H1 (cell line): ENCODE data around the gene CELSR1. TPM values are rescaled to one million over a fixed set of nuclear protein-coding genes. Genes with fewer than 3 reads are reported as not detected.

Experiments used
- CTCF ChIA-PET: fragments of 300-600 bp; sonication (Branson Sonifier 250); formaldehyde crosslinking; loops from one replicate; lab custom pipeline; 2021; ENCODE audit not compliant: partially characterized antibody; lab: Charles Lee
- POLR2A ChIA-PET: fragments of 300-600 bp; sonication (Branson Sonifier 250); formaldehyde crosslinking; loops from one replicate; lab custom pipeline; 2021; ENCODE audit warnings: inconsistent platforms; ENCODE audit not compliant: partially characterized antibody; lab: Charles Lee
- DNase-seq, 2 experiments: peaks; one replicate each; pipeline versions ENCODE4 v3.0.0 to v3.0.0-alpha.2; 2010 to 2022; ENCODE audit warnings: low spot score in 2 of 2, low read depth in 1 of 2, mixed read lengths in 1 of 2
- FAIRE-seq: peaks from 2 replicates; lab custom pipeline; 2011; peaks lifted over from hg19 to GRCh38; lab: Jason Lieb, UNC
- H2AFZ ChIP-seq: 2 replicates; pipeline ENCODE4 v1.8.1; 2012; ENCODE audit warnings: low read length, inconsistent platforms
- H2AK5ac ChIP-seq: 2 replicates; pipeline ENCODE4 v1.6.1; 2013; ENCODE audit warnings: low read depth, low read length
- H2BK120ac ChIP-seq: replicated peaks from 2 replicates; pipeline ENCODE3; 2013; ENCODE audit warnings: low read depth, low read length, inconsistent platforms
- H2BK12ac ChIP-seq: 2 replicates; pipeline ENCODE4 v1.6.1; 2013; ENCODE audit warnings: low read depth, low read length
- H2BK15ac ChIP-seq: 2 replicates; pipeline ENCODE4 v1.6.1; 2013; ENCODE audit warnings: low read length
- H2BK20ac ChIP-seq: 2 replicates; pipeline ENCODE4 v1.6.1; 2013; ENCODE audit warnings: low read length
- H2BK5ac ChIP-seq: 2 replicates; pipeline ENCODE4 v1.6.1; 2013; ENCODE audit warnings: low read depth, low read length
- H3K14ac ChIP-seq: 2 replicates; pipeline ENCODE4 v1.6.1; 2013; ENCODE audit warnings: inconsistent platforms; ENCODE audit not compliant: insufficient read length
- H3K18ac ChIP-seq: 2 replicates; pipeline ENCODE4 v1.6.1; 2013; ENCODE audit warnings: low read length; ENCODE audit errors: extremely low read depth
- H3K23ac ChIP-seq: 2 replicates; pipeline ENCODE4 v1.6.1; 2013; ENCODE audit warnings: inconsistent platforms; ENCODE audit not compliant: insufficient read length
- H3K23me2 ChIP-seq: 2 replicates; pipeline ENCODE4 v1.6.1; 2013; ENCODE audit warnings: low read depth, low read length
- H3K27ac ChIP-seq: 2 replicates; pipeline ENCODE4 v1.6.1; 2011; ENCODE audit warnings: low read depth, low read length, inconsistent platforms
- H3K27me3 ChIP-seq, 4 experiments: replicated peaks in 1 of 4; 1 replicate in 1 of 4; 2 replicates in 3 of 4; pipeline versions ENCODE4 v1.6.1 to v1.8.1; 2011 to 2013; ENCODE audit warnings: low read length in 3 of 4, mild to moderate bottlenecking in 3 of 4, inconsistent platforms in 2 of 4, mixed read lengths in 2 of 4, moderate library complexity in 1 of 4; ENCODE audit not compliant: control insufficient read depth in 3 of 4, insufficient read depth in 3 of 4; ENCODE audit errors: extremely low read depth in 1 of 4
- H3K36me3 ChIP-seq, 4 experiments: 2 replicates each; pipeline versions ENCODE4 v1.6.1 to v1.8.1; 2011 to 2013; ENCODE audit warnings: mild to moderate bottlenecking in 4 of 4, low read length in 3 of 4, moderate library complexity in 2 of 4, control low read depth in 1 of 4, inconsistent platforms in 1 of 4; ENCODE audit not compliant: insufficient read depth in 4 of 4, control insufficient read depth in 2 of 4
- H3K4ac ChIP-seq: replicated peaks from 2 replicates; pipeline ENCODE3; 2013; ENCODE audit warnings: low read length, low read depth, mixed read lengths, inconsistent platforms; ENCODE audit not compliant: insufficient read length
- H3K4me1 ChIP-seq, 4 experiments: replicated peaks in 1 of 4; 1 replicate in 1 of 4; 2 replicates in 3 of 4; pipeline versions ENCODE4 v1.6.1 to v1.8.1; 2011 to 2013; ENCODE audit warnings: low read length in 3 of 4, inconsistent platforms in 2 of 4, mixed read lengths in 1 of 4; ENCODE audit not compliant: insufficient read depth in 4 of 4, control insufficient read depth in 3 of 4
- H3K4me2 ChIP-seq, 2 experiments: 2 replicates each; pipeline versions ENCODE4 v1.6.1 to v1.8.1; 2011 to 2013; ENCODE audit warnings: low read depth in 2 of 2, low read length in 2 of 2, control low read depth in 1 of 2, inconsistent platforms in 1 of 2, mild to moderate bottlenecking in 1 of 2; ENCODE audit not compliant: insufficient read depth in 1 of 2
- H3K4me3 ChIP-seq, 4 experiments: fragments of 200-600, 300-600 bp in 1 of 4; sonication (generic), shearing (Covaris generic), sonication (Bioruptor Twin) in 1 of 4; 2 replicates each; pipeline versions ENCODE4 v1.5.1 to v1.8.1; 2011 to 2016; ENCODE audit warnings: low read length in 4 of 4, low read depth in 3 of 4, control low read depth in 2 of 4, inconsistent platforms in 2 of 4, mild to moderate bottlenecking in 2 of 4, mixed read lengths in 1 of 4, moderate library complexity in 1 of 4; ENCODE audit not compliant: insufficient read depth in 2 of 4; ENCODE audit errors: extremely low read depth in 1 of 4
- H3K56ac ChIP-seq: replicated peaks from 2 replicates; pipeline ENCODE3; 2013; ENCODE audit warnings: low read depth, mild to moderate bottlenecking, mixed read lengths, low read length, inconsistent platforms; ENCODE audit not compliant: insufficient read length
- H3K79me1 ChIP-seq: 2 replicates; pipeline ENCODE4 v1.6.1; 2013; ENCODE audit warnings: low read depth, low read length, control low read depth
- H3K79me2 ChIP-seq, 2 experiments: 2 replicates each; pipeline versions ENCODE4 v1.6.1 to v1.8.1; 2012 to 2013; ENCODE audit warnings: low read length in 2 of 2, mild to moderate bottlenecking in 2 of 2, inconsistent platforms in 1 of 2; ENCODE audit not compliant: insufficient read depth in 2 of 2, control insufficient read depth in 1 of 2
- H3K9ac ChIP-seq, 4 experiments: replicated peaks in 1 of 4; 1 replicate in 1 of 4; 2 replicates in 3 of 4; pipeline versions ENCODE4 v1.6.1 to v1.8.1; 2011 to 2013; ENCODE audit warnings: low read depth in 3 of 4, low read length in 3 of 4, control low read depth in 2 of 4, mild to moderate bottlenecking in 2 of 4, moderate library complexity in 2 of 4, inconsistent platforms in 1 of 4; ENCODE audit errors: extremely low read depth in 1 of 4
- H3K9me3 ChIP-seq, 2 experiments: 2 replicates each; pipeline versions ENCODE4 v1.6.1 to v1.8.1; 2012 to 2013; ENCODE audit warnings: mild to moderate bottlenecking in 2 of 2, moderate library complexity in 2 of 2, control low read depth in 1 of 2, inconsistent platforms in 1 of 2, low read depth in 1 of 2, low read length in 1 of 2, mixed read lengths in 1 of 2; ENCODE audit not compliant: insufficient read depth in 2 of 2
- H4K20me1 ChIP-seq, 2 experiments: replicated peaks in 1 of 2; 2 replicates each; pipeline versions ENCODE3 to v1.8.1; 2011 to 2013; ENCODE audit warnings: inconsistent platforms in 2 of 2, low read length in 2 of 2, mild to moderate bottlenecking in 1 of 2; ENCODE audit not compliant: insufficient read depth in 2 of 2, control insufficient read depth in 1 of 2
- H4K5ac ChIP-seq: 2 replicates; pipeline ENCODE4 v1.6.1; 2013; ENCODE audit warnings: low read length, low read depth, mixed read lengths, inconsistent platforms; ENCODE audit not compliant: insufficient read length
- H4K8ac ChIP-seq: 2 replicates; pipeline ENCODE4 v1.8.0; 2013; ENCODE audit warnings: mild to moderate bottlenecking, moderate library complexity, low read length, inconsistent platforms; ENCODE audit not compliant: insufficient read depth; ENCODE audit errors: extremely low read depth
- H4K91ac ChIP-seq: replicated peaks from 2 replicates; pipeline ENCODE3; 2013; ENCODE audit warnings: low read length, mixed read lengths, inconsistent platforms; ENCODE audit not compliant: insufficient read length
- EGR1 ChIP-seq: IDR thresholded peaks from 2 replicates; pipeline ENCODE4 v1.6.1; 2011; ENCODE audit warnings: low read depth, low read length, borderline replicate concordance
- EP300 ChIP-seq, 2 experiments: IDR thresholded peaks; 1 replicate in 1 of 2; 2 replicates in 1 of 2; pipeline ENCODE4 v1.6.1; 2011 to 2012; ENCODE audit warnings: low read depth in 2 of 2, low read length in 2 of 2, mild to moderate bottlenecking in 2 of 2, borderline replicate concordance in 1 of 2, inconsistent platforms in 1 of 2, moderate library complexity in 1 of 2
- SP1 ChIP-seq: IDR thresholded peaks from 2 replicates; pipeline ENCODE4 v1.6.1; 2011; ENCODE audit warnings: low read depth, low read length
- TBP ChIP-seq: IDR thresholded peaks from 2 replicates; pipeline ENCODE4 v1.6.1; 2011; ENCODE audit warnings: low read depth, low read length, improper control_type of control experiment
- WGBS, 2 experiments: shearing (Covaris generic) in 1 of 2; methylation state at CpG; one replicate each; pipeline versions ENCODE4 v1.1.6 to v1.1.7; 2013 to 2015; ENCODE audit warnings: low lambda C conversion rate in 2 of 2, mixed read lengths in 2 of 2, inconsistent platforms in 1 of 2, low coverage in 1 of 2, missing lambda C conversion rate in 1 of 2; ENCODE audit not compliant: insufficient replicate concordance in 2 of 2, insufficient coverage in 1 of 2, insufficient read length in 1 of 2; ENCODE audit errors: extremely low coverage in 1 of 2, missing lambda C conversion rate in 1 of 2; 5-methylcytosine and 5-hydroxymethylcytosine counted together
- polyA plus RNA-seq, 7 experiments: library from polyadenylated mRNA; depleted of rRNA in 3 of 7; stranded (reverse) in 5 of 7; unstranded in 2 of 7; fragments of >200 nt in 5 of 7; fragments of 200-250 nt in 2 of 7; gene quantifications; 1 replicate in 5 of 7; 2 replicates in 1 of 7; 4 replicates in 1 of 7; pipeline versions ENCODE4 v1.2.1 to v1.2.3, GENCODE V29; 2011 to 2013; ENCODE audit warnings: missing spikeins in 2 of 7, mixed read lengths in 2 of 7
- total RNA-seq: library from RNA; stranded (reverse); fragmentation: NEBNext Ultra II Directional; extraction: Animal tissue kit (Norgen Biotek cat#: 25700); gene quantifications from 2 replicates; pipeline ENCODE4 v1.2.1, GENCODE V29; 2021
- TF ChIP-seq, protein P1 (sequence below), 3 experiments: IDR thresholded peaks; 1 replicate in 2 of 3; 2 replicates in 1 of 3; pipeline versions ENCODE4 v1.5.1 to v1.6.1; 2011; ENCODE audit warnings: low read length in 3 of 3, mild to moderate bottlenecking in 3 of 3, inconsistent platforms in 2 of 3, low read depth in 1 of 3, moderate library complexity in 1 of 3; ENCODE audit not compliant: insufficient read depth in 1 of 3; ENCODE audit errors: control extremely low read depth in 1 of 3

The CELSR1 gene
- total and polyA plus RNA-seq, 2 of the 8 experiments (the other 6 are each of a cell fraction or from before 2014, with no cell fraction given): 9.0 to 12.4 TPM

DNA sequence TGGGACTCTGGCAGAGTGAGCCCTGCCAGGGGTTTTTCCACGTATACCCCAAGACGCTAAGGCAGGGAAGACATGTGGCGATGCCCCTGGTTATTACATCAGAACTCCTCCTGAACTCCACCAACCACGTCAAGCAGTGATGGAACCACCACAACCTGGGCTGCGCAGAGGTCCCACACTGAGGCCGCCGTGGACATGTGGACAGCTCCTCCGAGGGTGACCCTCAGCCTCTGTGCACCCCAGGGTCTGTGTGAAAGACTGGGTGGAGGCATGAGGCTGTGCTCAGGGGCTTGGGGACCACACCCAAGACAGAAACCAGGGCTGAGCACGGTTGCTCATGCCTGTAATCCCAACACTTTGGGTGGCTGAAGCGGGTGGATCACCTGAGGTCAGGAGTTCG, 149.7 kb downstream of the CELSR1 start:
- H4K5ac ChIP-seq: no peak overlapping the region
- peaks cover 0 to 2% (median 0%) of the 10 kb centered on the region in 4 experiments; a peak in 2 of 7 replicates for H3K4me1 ChIP-seq
- CTCF ChIA-PET: interaction anchor here (1.1 kb wide), 1 partner anchor 56 kb away, joined by 3 read pairs; no protein-coding TSS in a partner anchor
- H4K20me1 ChIP-seq: peaks cover 0 to 2% of the 10 kb centered on the region in 2 experiments
- 0 out of 8 replicates have a peak, but pooled peaks cover 0 to 2% (median 0%) of the 10 kb centered on the region in 4 experiments for H3K36me3 ChIP-seq
- no peak overlapping the region for H3K23ac ChIP-seq
- H2AK5ac ChIP-seq: no peak overlapping the region
- no peak overlapping the region for H2BK20ac ChIP-seq
- no peak overlapping the region for H4K8ac ChIP-seq
- no peaks in the 10 kb centered on the region for H3K9me3 ChIP-seq
- H3K23me2 ChIP-seq: no peaks in the 10 kb centered on the region
- no peak overlapping the region for H3K4me2 ChIP-seq
- no peaks in the 10 kb centered on the region for H3K79me1 ChIP-seq
- H3K79me2 ChIP-seq: no peaks in the 10 kb centered on the region
- no peak overlapping the region for H3K27ac ChIP-seq
- no peak overlapping the region for H3K4me3 ChIP-seq
- no peak overlapping the region for H3K4ac ChIP-seq
- no peaks in the 10 kb centered on the region for H3K27me3 ChIP-seq
- no peak overlapping the region for H3K18ac ChIP-seq
- TF ChIP-seq, protein P1, sequence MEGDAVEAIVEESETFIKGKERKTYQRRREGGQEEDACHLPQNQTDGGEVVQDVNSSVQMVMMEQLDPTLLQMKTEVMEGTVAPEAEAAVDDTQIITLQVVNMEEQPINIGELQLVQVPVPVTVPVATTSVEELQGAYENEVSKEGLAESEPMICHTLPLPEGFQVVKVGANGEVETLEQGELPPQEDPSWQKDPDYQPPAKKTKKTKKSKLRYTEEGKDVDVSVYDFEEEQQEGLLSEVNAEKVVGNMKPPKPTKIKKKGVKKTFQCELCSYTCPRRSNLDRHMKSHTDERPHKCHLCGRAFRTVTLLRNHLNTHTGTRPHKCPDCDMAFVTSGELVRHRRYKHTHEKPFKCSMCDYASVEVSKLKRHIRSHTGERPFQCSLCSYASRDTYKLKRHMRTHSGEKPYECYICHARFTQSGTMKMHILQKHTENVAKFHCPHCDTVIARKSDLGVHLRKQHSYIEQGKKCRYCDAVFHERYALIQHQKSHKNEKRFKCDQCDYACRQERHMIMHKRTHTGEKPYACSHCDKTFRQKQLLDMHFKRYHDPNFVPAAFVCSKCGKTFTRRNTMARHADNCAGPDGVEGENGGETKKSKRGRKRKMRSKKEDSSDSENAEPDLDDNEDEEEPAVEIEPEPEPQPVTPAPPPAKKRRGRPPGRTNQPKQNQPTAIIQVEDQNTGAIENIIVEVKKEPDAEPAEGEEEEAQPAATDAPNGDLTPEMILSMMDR (IDR thresholded peaks at IDR 0.05; ENCODE audit: control extremely low read depth in 1 of 3, insufficient read depth in 1 of 3, low read depth in 1 of 3, low read length in 3 of 3): no peak
- TF ChIP-seq TBP (no peak), EP300 (IDR thresholded peaks at IDR 0.05; ENCODE audit: borderline replicate concordance in 1 of 2, low read depth in 2 of 2, low read length in 2 of 2) (no peak), EGR1 (no peak), SP1 (no peak)
- TF ChIP-seq, all 59 proteins: peak for 0
- H3K9ac ChIP-seq: no peak overlapping the region
- H3K56ac ChIP-seq: no peak overlapping the region
- no peak overlapping the region for H2BK120ac ChIP-seq
- H2BK12ac ChIP-seq: no peak overlapping the region
- no peak overlapping the region for H3K14ac ChIP-seq
- H2BK15ac ChIP-seq: no peak overlapping the region
- 91% methylated on average over 11 of the region's 11 CpGs; no CpG with 5 or more reads in 1 of the 2 experiments for WGBS, 2 experiments
- H2AFZ ChIP-seq: no peak overlapping the region
- POLR2A ChIA-PET: no interaction called here
- H4K91ac ChIP-seq: no peak overlapping the region
- DNase-seq (no peak), FAIRE-seq (no peak)
- no peak overlapping the region for H2BK5ac ChIP-seq
